DND-41 (cell line): ENCODE data around the gene BACH2.

Experiments used
- CTCF ChIP-seq: IDR thresholded peaks from 2 replicates; pipeline ENCODE4 v1.5.1; 2012; ENCODE audit warnings: borderline replicate concordance, low read length, moderate library complexity, mild to moderate bottlenecking; ENCODE audit not compliant: poor library complexity, severe bottlenecking; ENCODE audit errors: extremely low read depth
- EZH2 ChIP-seq: IDR thresholded peaks from 3 replicates; pipeline ENCODE4 v1.6.1; 2012; ENCODE audit warnings: borderline replicate concordance, low read depth, mild to moderate bottlenecking, moderate library complexity, low read length, inconsistent platforms; ENCODE audit not compliant: severe bottlenecking

- no peak for TF ChIP-seq EZH2
- no peak for TF ChIP-seq CTCF
Measured at GRCh38 chr6:89936177-89936576, 360.5 kb downstream of the BACH2 start.
